Measurements from ENCODE around the gene CCNB2.

Gene CCNB2

DNA sequence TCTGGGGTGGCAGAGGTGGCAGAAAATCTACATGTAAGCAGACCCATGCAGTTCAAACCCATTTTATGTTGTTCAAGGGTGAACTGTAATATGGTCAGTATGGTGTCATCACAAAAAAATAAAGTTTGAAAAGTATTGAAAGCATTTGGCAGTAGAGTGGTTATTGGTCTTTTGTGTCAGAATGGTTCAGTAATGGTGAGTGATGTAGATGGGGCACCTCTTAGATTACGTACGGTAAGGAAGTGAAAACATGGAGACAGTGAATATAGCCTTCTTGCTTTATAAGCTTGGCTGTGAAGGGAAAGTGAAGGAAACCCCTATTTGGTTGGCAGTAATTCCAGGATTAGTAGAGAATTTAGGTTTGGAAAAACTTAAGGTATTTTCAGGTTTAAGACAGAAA is 17.2 kb upstream of the CCNB2 start:
- in situ Hi-C loops (cut with MboI; ENCODE audit: low sequenced_read_pairs, unreplicated experiment), result no loop called here
- DNase-seq (ENCODE audit: low spot score), result no peak
- TF ChIP-seq, protein P1, sequence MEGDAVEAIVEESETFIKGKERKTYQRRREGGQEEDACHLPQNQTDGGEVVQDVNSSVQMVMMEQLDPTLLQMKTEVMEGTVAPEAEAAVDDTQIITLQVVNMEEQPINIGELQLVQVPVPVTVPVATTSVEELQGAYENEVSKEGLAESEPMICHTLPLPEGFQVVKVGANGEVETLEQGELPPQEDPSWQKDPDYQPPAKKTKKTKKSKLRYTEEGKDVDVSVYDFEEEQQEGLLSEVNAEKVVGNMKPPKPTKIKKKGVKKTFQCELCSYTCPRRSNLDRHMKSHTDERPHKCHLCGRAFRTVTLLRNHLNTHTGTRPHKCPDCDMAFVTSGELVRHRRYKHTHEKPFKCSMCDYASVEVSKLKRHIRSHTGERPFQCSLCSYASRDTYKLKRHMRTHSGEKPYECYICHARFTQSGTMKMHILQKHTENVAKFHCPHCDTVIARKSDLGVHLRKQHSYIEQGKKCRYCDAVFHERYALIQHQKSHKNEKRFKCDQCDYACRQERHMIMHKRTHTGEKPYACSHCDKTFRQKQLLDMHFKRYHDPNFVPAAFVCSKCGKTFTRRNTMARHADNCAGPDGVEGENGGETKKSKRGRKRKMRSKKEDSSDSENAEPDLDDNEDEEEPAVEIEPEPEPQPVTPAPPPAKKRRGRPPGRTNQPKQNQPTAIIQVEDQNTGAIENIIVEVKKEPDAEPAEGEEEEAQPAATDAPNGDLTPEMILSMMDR (IDR thresholded peaks at IDR 0.05; ENCODE audit: borderline replicate concordance, control extremely low read depth, extremely low read depth, insufficient read depth, missing control alignments), result no peak

GRCh38 chr15:59094077-59094476 is 10.9 kb upstream of the CCNB2 start:
- no peak for DNase-seq (ENCODE audit: low spot score)
- TF ChIP-seq, protein P1 (IDR thresholded peaks at IDR 0.05; ENCODE audit: borderline replicate concordance, control extremely low read depth, extremely low read depth, insufficient read depth, missing control alignments), result no peak
- in situ Hi-C loops (cut with MboI; ENCODE audit: low sequenced_read_pairs, unreplicated experiment), result no loop called here

GRCh38 chr15:59096429-59096828 is 8.5 kb upstream of the CCNB2 start:
- TF ChIP-seq, protein P1 (IDR thresholded peaks at IDR 0.05; ENCODE audit: borderline replicate concordance, control extremely low read depth, extremely low read depth, insufficient read depth, missing control alignments), result no peak
- DNase-seq (ENCODE audit: low spot score), result no peak
- in situ Hi-C loops (cut with MboI; ENCODE audit: low sequenced_read_pairs, unreplicated experiment), result no loop called here

- in situ Hi-C loops (cut with MboI; ENCODE audit: low sequenced_read_pairs, unreplicated experiment), result no loop called here
Observed at GRCh38 chr15:59099162-59099685, 5.7 kb upstream of the CCNB2 start.

DNA sequence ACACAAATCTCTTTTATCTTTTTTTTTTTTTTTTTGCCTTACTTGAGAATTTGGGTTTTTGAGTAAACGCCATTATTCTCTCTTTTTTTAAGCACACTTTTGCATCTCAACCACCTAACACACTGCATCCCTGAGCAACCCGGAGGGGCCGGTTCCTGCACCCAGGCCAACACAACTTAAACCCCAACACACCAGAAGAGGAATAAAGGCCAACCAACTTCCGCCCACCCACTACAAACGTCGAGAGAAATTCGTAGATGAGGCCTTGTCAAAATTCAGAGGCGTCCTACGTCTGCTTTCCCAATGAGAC is 389 bp upstream of the CCNB2 start:
- DNase-seq (ENCODE audit: low spot score), result no peak
- in situ Hi-C loops (cut with MboI; ENCODE audit: low sequenced_read_pairs, unreplicated experiment), result no loop called here
- TF ChIP-seq, protein P1 (IDR thresholded peaks at IDR 0.05; ENCODE audit: borderline replicate concordance, control extremely low read depth, extremely low read depth, insufficient read depth, missing control alignments), result no peak

More at GRCh38 chr15:59099162-59099685, 5.7 kb upstream of the CCNB2 start:
- no peak for DNase-seq (ENCODE audit: low spot score)
- TF ChIP-seq, protein P1 (IDR thresholded peaks at IDR 0.05; ENCODE audit: borderline replicate concordance, control extremely low read depth, extremely low read depth, insufficient read depth, missing control alignments), result no peak

DNA sequence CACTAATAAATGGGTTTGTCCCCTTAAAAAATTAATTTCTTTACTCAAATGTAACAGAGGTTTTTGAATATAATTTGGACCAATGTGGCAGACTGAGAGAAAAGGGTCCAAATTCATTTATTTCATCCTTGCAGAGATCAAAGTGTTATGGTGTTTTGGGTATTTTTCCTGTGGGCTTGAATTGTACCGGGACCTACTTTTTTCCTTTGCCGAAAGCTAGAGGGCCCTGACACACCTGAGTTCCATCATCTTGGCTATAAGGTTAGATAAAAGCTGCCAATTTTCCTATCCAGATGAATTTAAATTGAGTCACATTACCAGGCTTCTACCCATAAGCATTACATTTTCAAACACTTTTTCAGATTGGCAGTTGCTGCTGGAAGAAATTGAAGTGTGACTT is 908 bp downstream of the CCNB2 start:
- in situ Hi-C loops (cut with MboI; ENCODE audit: low sequenced_read_pairs, unreplicated experiment), result no loop called here
- DNase-seq (ENCODE audit: low spot score), result peak; percentile 27
- TF ChIP-seq, protein P1 (IDR thresholded peaks at IDR 0.05; ENCODE audit: borderline replicate concordance, control extremely low read depth, extremely low read depth, insufficient read depth, missing control alignments), result no peak

DNA sequence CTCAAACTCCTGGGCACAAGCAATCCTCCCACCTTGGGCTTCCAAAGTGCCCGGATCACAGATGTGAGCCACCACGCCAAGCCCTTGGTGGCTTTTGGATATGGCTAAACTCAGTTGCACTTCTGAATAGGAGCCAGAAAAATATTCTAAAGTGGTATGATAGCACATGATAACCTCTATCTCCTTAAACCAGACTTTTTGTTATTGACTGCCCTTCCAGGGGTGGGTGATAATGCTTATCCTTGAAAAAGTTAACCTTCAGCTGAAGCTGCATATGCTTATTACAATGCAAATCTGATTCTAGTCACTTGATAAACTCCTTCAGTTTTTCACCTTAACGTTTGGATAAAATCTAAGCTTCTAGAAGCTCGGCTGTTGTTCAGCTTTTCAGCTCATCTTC is 6.3 kb downstream of the CCNB2 start:
- no peak for DNase-seq (ENCODE audit: low spot score)
- TF ChIP-seq, protein P1 (IDR thresholded peaks at IDR 0.05; ENCODE audit: borderline replicate concordance, control extremely low read depth, extremely low read depth, insufficient read depth, missing control alignments), result no peak
- in situ Hi-C loops (cut with MboI; ENCODE audit: low sequenced_read_pairs, unreplicated experiment), result no loop called here
